Liver (tissue), 3 donors: Measurements from ENCODE around the gene GCNT1.

Source experiments
- CTCF ChIP-seq: fragments of 150-350 bp; IDR thresholded peaks from 2 replicates; pipeline ENCODE4 v1.5.1; 2017; ENCODE audit warnings: improper control_type of control experiment, low read depth, low read length; ENCODE audit not compliant: missing input control
- RAD21 ChIP-seq, 2 donors: IDR thresholded peaks; 2 replicates each; pipeline ENCODE4 v1.6.1; 2016; ENCODE audit warnings: antibody characterized with exemption in 2 of 2, mild to moderate bottlenecking in 2 of 2
- TAF1 ChIP-seq: conservative IDR thresholded peaks from 2 replicates; pipeline ENCODE4 v1.6.1; 2016; ENCODE audit warnings: antibody characterized with exemption, mild to moderate bottlenecking
- YY1 ChIP-seq: IDR thresholded peaks from 2 replicates; pipeline ENCODE4 v1.6.1; 2016; ENCODE audit warnings: antibody characterized with exemption, mild to moderate bottlenecking
- TF ChIP-seq, protein P1 (sequence below): IDR thresholded peaks from 2 replicates; pipeline ENCODE4 v1.6.1; 2016; ENCODE audit warnings: antibody characterized with exemption
- donor health status: healthy.
- donor health status: healthy.

DNA sequence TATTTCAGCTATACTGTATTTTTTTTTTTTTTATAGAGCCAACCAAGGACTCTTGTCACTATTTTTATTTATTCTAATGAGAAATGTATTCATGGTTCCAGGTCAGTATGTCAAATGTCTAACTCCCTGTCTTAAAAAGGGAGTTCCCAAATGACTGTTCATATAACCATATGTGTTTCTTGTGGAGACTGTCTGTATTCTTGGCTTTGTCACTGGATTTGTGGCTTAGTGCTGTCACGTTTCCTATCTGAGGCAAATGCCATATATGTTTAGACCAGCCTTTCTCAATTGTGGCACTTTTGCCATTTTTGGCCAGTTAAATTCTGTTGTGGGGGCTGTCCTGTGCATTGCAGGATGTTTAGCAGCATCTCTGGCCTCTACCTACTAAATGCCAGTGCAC is 3.1 kb downstream of the GCNT1 start:
- TF ChIP-seq RAD21 (IDR thresholded peaks at IDR 0.05) = no peak
- no peak for TF ChIP-seq CTCF
- no peak for TF ChIP-seq TAF1
- no peak for TF ChIP-seq YY1
- TF ChIP-seq, protein P1, sequence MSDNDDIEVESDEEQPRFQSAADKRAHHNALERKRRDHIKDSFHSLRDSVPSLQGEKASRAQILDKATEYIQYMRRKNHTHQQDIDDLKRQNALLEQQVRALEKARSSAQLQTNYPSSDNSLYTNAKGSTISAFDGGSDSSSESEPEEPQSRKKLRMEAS = no peak
